ENCODE results near the gene SEMA3A.

The SEMA3A gene

GRCh38 chr7:83941300-83941699, 253.3 kb downstream of the SEMA3A start:
- H2AFZ ChIP-seq (ENCODE audit: low read depth, low read length, severe bottlenecking): no peak overlapping the region
- no peak overlapping the region for H3K9ac ChIP-seq (ENCODE audit: low read length)
- H3K79me2 ChIP-seq (ENCODE audit: insufficient read depth, low read length): no peaks in the 10 kb centered on the region
- no peaks in the 10 kb centered on the region for H3K9me3 ChIP-seq (ENCODE audit: insufficient read depth, low read length)
- no peak overlapping the region for H3K4me2 ChIP-seq (ENCODE audit: low read depth, low read length, poor library complexity, severe bottlenecking)
- TF ChIP-seq EZH2phosphoT487 (conservative IDR thresholded peaks at IDR 0.05; ENCODE audit: low read length): no peak
- no peak for TF ChIP-seq CTCF (IDR thresholded peaks at IDR 0.05; ENCODE audit: insufficient read depth, low read length, poor library complexity, severe bottlenecking)
- no peaks in the 10 kb centered on the region for H3K9me2 ChIP-seq (replicated peaks; ENCODE audit: insufficient read depth, low read length)
- H3K27ac ChIP-seq (ENCODE audit: low read depth, low read length): no peak overlapping the region
- H3K27me3 ChIP-seq (ENCODE audit: low read length): no peaks in the 10 kb centered on the region
- no peaks in the 10 kb centered on the region for H4K20me1 ChIP-seq (ENCODE audit: low read depth, low read length)
- H3K36me3 ChIP-seq (ENCODE audit: low read length): no peaks in the 10 kb centered on the region
- H3K4me3 ChIP-seq (ENCODE audit: insufficient read depth, low read length, poor library complexity, severe bottlenecking): no peak overlapping the region
- no peaks in the 10 kb centered on the region for H3F3A ChIP-seq (ENCODE audit: insufficient read depth)

- no peaks in the 10 kb centered on the region for H4K20me1 ChIP-seq (ENCODE audit: low read depth, low read length)
- no peak overlapping the region for H3K27ac ChIP-seq (ENCODE audit: low read depth, low read length)
- no peaks in the 10 kb centered on the region for H3K9me2 ChIP-seq (replicated peaks; ENCODE audit: insufficient read depth, low read length)
- no peaks in the 10 kb centered on the region for H3K27me3 ChIP-seq (ENCODE audit: low read length)
- H3K4me2 ChIP-seq (ENCODE audit: low read depth, low read length, poor library complexity, severe bottlenecking): no peak overlapping the region
- no peaks in the 10 kb centered on the region for H3K9me3 ChIP-seq (ENCODE audit: insufficient read depth, low read length)
- TF ChIP-seq CTCF (IDR thresholded peaks at IDR 0.05; ENCODE audit: insufficient read depth, low read length, poor library complexity, severe bottlenecking) (no peak), EZH2phosphoT487 (conservative IDR thresholded peaks at IDR 0.05; ENCODE audit: low read length) (no peak)
- H3K4me3 ChIP-seq (ENCODE audit: insufficient read depth, low read length, poor library complexity, severe bottlenecking): no peak overlapping the region
- H2AFZ ChIP-seq (ENCODE audit: low read depth, low read length, severe bottlenecking): no peak overlapping the region
- no peak overlapping the region for H3K9ac ChIP-seq (ENCODE audit: low read length)
- H3K36me3 ChIP-seq (ENCODE audit: low read length): no peaks in the 10 kb centered on the region
- H3F3A ChIP-seq (ENCODE audit: insufficient read depth): no peaks in the 10 kb centered on the region
- no peaks in the 10 kb centered on the region for H3K79me2 ChIP-seq (ENCODE audit: insufficient read depth, low read length)
Measured at GRCh38 chr7:83937930-83938329, 256.7 kb downstream of the SEMA3A start.

- Histone ChIP-seq H3K9ac (ENCODE audit: low read length) (no peak overlapping the region), H3K9me2 (replicated peaks; ENCODE audit: insufficient read depth, low read length) (no peaks in the 10 kb centered on the region), H3K4me3 (ENCODE audit: insufficient read depth, low read length, poor library complexity, severe bottlenecking) (no peak overlapping the region), H3K36me3 (ENCODE audit: low read length) (no peaks in the 10 kb centered on the region), H3K79me2 (ENCODE audit: insufficient read depth, low read length) (no peaks in the 10 kb centered on the region), H4K20me1 (ENCODE audit: low read depth, low read length) (no peaks in the 10 kb centered on the region), H2AFZ (ENCODE audit: low read depth, low read length, severe bottlenecking) (no peak overlapping the region), H3K27me3 (ENCODE audit: low read length) (no peaks in the 10 kb centered on the region), H3K4me2 (ENCODE audit: low read depth, low read length, poor library complexity, severe bottlenecking) (no peak overlapping the region), H3K27ac (ENCODE audit: low read depth, low read length) (no peak overlapping the region), H3K9me3 (ENCODE audit: insufficient read depth, low read length) (no peaks in the 10 kb centered on the region), H3F3A (ENCODE audit: insufficient read depth) (no peaks in the 10 kb centered on the region)
- peak; percentile 95 for TF ChIP-seq CTCF (IDR thresholded peaks at IDR 0.05; ENCODE audit: insufficient read depth, low read length, poor library complexity, severe bottlenecking)
- no peak for TF ChIP-seq EZH2phosphoT487 (conservative IDR thresholded peaks at IDR 0.05; ENCODE audit: low read length)
Measured at GRCh38 chr7:83936056-83936708, 258.4 kb downstream of the SEMA3A start.

Measured in SU-DHL-6 (cell line).